Adrenal gland (tissue), 12 donors: Measurements from ENCODE around the gene GRK1. TPM values are rescaled to one million over a fixed set of nuclear protein-coding genes. Genes with fewer than 3 reads are reported as not detected.

ENCODE experiments used
- DNase-seq, 7 donors: peaks; one replicate each; pipeline ENCODE4 v3.0.0-alpha.2; 2019 to 2020
- H3K27ac ChIP-seq, 5 donors: fragments of 200-600 bp; sonication (generic) in 4 of 5; 1 replicate in 3 of 5; 2 replicates in 2 of 5; pipeline versions ENCODE4 v1.5.1 to v1.8.0; 2016 to 2020; ENCODE audit warnings: mild to moderate bottlenecking in 1 of 5
- H3K27me3 ChIP-seq: fragments of 200-600 bp; 2 replicates; pipeline ENCODE4 v1.8.0; 2021
- H3K36me3 ChIP-seq, 2 donors: fragments of 200-600 bp; replicated peaks in 1 of 2; 1 replicate in 1 of 2; 2 replicates in 1 of 2; pipeline versions ENCODE4 v1.5.1 to v1.8.0; 2018 to 2022
- H3K4me1 ChIP-seq, 2 donors: fragments of 200-600 bp; replicated peaks in 1 of 2; 1 replicate in 1 of 2; 2 replicates in 1 of 2; pipeline versions ENCODE4 v1.5.1 to v1.8.0; 2018 to 2021
- H3K4me3 ChIP-seq, 4 donors: fragments of 200-600 bp; sonication (generic) in 3 of 4; one replicate each; pipeline ENCODE4 v1.5.1; 2016 to 2018
- H3K9me3 ChIP-seq, 3 donors: fragments of 200-600 bp; sonication (generic) in 1 of 3; replicated peaks in 1 of 3; 1 replicate in 2 of 3; 2 replicates in 1 of 3; pipeline versions ENCODE4 v1.5.1 to v1.8.0; 2016 to 2021
- CTCF ChIP-seq, 6 experiments: fragments of 450-650 bp in 4 of 6; fragments of 200-600 bp in 2 of 6; sonication (generic) in 1 of 6; IDR thresholded peaks; 1 replicate in 5 of 6; 2 replicates in 1 of 6; pipeline versions ENCODE4 v1.5.1 to v1.8.0; 2016 to 2021; ENCODE audit warnings: antibody characterized with exemption in 6 of 6, mild to moderate bottlenecking in 2 of 6, moderate library complexity in 1 of 6
- POLR2A ChIP-seq, 2 donors: fragments of 450-650 bp; IDR thresholded peaks; one replicate each; pipeline ENCODE4 v1.6.1; 2017; ENCODE audit warnings: antibody characterized with exemption in 2 of 2, mild to moderate bottlenecking in 2 of 2, moderate library complexity in 1 of 2
- WGBS, 4 donors: extraction: QIAGEN DNeasy Blood & Tissue Kit in 2 of 4; methylation state at CpG; one replicate each; pipeline versions ENCODE4 v1.1.5 to v1.1.7; 2013 to 2017; 5-methylcytosine and 5-hydroxymethylcytosine counted together
- intact Hi-C, 2 donors: fragments of 100-400 bp; cut with DNase I; formaldehyde crosslinking; loops; one replicate each; pipeline versions ENCODE4 v1.14.1 to v1.15.0; 2022 to 2023
- polyA plus RNA-seq, 3 donors: library from polyadenylated mRNA; stranded (reverse); fragments of 200-250 nt in 2 of 3; fragments of 350-450 nt in 1 of 3; fragmentation: Illumina TruSeq in 1 of 3; extraction: RNeasy Lipid Tissue Mini Kit (QIAGEN cat#74804) in 1 of 3; gene quantifications; one replicate each; pipeline ENCODE4 v1.2.3, GENCODE V29; 2013 to 2014
- total RNA-seq, 9 donors: library from RNA; depleted of rRNA in 4 of 9; stranded (reverse); fragments of >200 nt in 4 of 9; fragments of 120-200 nt in 1 of 9; fragmentation: NEBNext Ultra II Directional in 1 of 9; extraction: Animal tissue kit (Norgen Biotek cat#: 25700) in 1 of 9; gene quantifications; one replicate each; pipeline versions ENCODE4 v1.1.0 to v1.2.4, GENCODE V29; 2013 to 2023
- donor health status: healthy with polysubstance abuse.
- donor health status: Bipolar disorder and iron deficiency.
- donor health status: DM: yes; HTN: yes; CAD: no.
- donor health status: DM: no; HTN: no; CAD: no.
- donor health status: DM: no; HTN: no; CAD: no.
- donor health status: DM: yes; HTN: yes; CAD: no.

GRK1 gene
- total and polyA plus RNA-seq, 12 donors: 0.04 to 0.38 (median 0.22) TPM; not detected in 9

- Histone ChIP-seq H3K4me1 (no peaks in the 10 kb centered on the region), H3K9me3 (no peaks in the 10 kb centered on the region), H3K4me3 (no peak overlapping the region), H3K36me3 (no peaks in the 10 kb centered on the region), H3K27me3 (no peaks in the 10 kb centered on the region), H3K27ac (no peak overlapping the region)
- no peak for TF ChIP-seq CTCF (IDR thresholded peaks at IDR 0.05)
- TF ChIP-seq POLR2A (IDR thresholded peaks at IDR 0.05): no peak
- intact Hi-C loops: no loop called here
- WGBS, 4 donors: 83 to 91% (median 87%) methylated on average over 17 to 25 of the region's 25 CpGs
- no peak for DNase-seq
Observed at GRCh38 chr13:113763961-113764792, 97.2 kb downstream of the GRK1 start.

- 78 to 80% (median 80%) methylated on average over 18 to 19 of the region's 19 CpGs for WGBS, 4 donors
- Histone ChIP-seq H3K36me3 (no peaks in the 10 kb centered on the region), H3K4me3 (no peak overlapping the region), H3K27me3 (no peaks in the 10 kb centered on the region), H3K9me3 (no peaks in the 10 kb centered on the region), H3K4me1 (no peaks in the 10 kb centered on the region), H3K27ac (no peak overlapping the region)
- DNase-seq: no peak
- intact Hi-C loops: no loop called here
- TF ChIP-seq POLR2A (IDR thresholded peaks at IDR 0.05) (no peak), CTCF (IDR thresholded peaks at IDR 0.05) (no peak)
Observed at GRCh38 chr13:113764793-113765563, 98.0 kb downstream of the GRK1 start.

GRCh38 chr13:113765564-113765910 is 98.5 kb downstream of the GRK1 start:
- H3K4me1 ChIP-seq: no peaks in the 10 kb centered on the region
- WGBS, 4 donors: 64 to 72% (median 71%) methylated on average over 4 of the region's 4 CpGs
- no peak overlapping the region for H3K4me3 ChIP-seq
- TF ChIP-seq CTCF (IDR thresholded peaks at IDR 0.05) (no peak), POLR2A (IDR thresholded peaks at IDR 0.05) (no peak)
- H3K27me3 ChIP-seq: no peaks in the 10 kb centered on the region
- H3K27ac ChIP-seq: no peak overlapping the region
- DNase-seq: no peak
- H3K9me3 ChIP-seq: no peaks in the 10 kb centered on the region
- no peaks in the 10 kb centered on the region for H3K36me3 ChIP-seq
- intact Hi-C loops: no loop called here

- intact Hi-C loops: no loop called here
- Histone ChIP-seq H3K27ac (no peak overlapping the region), H3K27me3 (no peaks in the 10 kb centered on the region), H3K4me1 (no peaks in the 10 kb centered on the region), H3K36me3 (no peaks in the 10 kb centered on the region), H3K4me3 (no peak overlapping the region), H3K9me3 (no peaks in the 10 kb centered on the region)
- 74 to 82% (median 81%) methylated on average over 16 to 30 of the region's 30 CpGs for WGBS, 4 donors
- TF ChIP-seq CTCF (IDR thresholded peaks at IDR 0.05) (no peak), POLR2A (IDR thresholded peaks at IDR 0.05) (no peak)
- no peak for DNase-seq
Observed at GRCh38 chr13:113766035-113766800, 99.2 kb downstream of the GRK1 start.
